Measurements from ENCODE around the gene TNPO2.

TNPO2 gene

GRCh38 chr19:12675399-12675798 is 48.3 kb downstream of the TNPO2 start:
- DNase-seq: no peak

GRCh38 chr19:12672744-12673143 is 51.0 kb downstream of the TNPO2 start:
- no peak for DNase-seq

- no peak for DNase-seq
These were observed 53.4 kb downstream of the TNPO2 start for GRCh38 chr19:12670159-12670928.

GRCh38 chr19:12669270-12670158 is 54.2 kb downstream of the TNPO2 start:
- peak; percentile 71 for DNase-seq

- peak; percentile 68 for DNase-seq
These were observed 54.8 kb downstream of the TNPO2 start for GRCh38 chr19:12668932-12669269.

GRCh38 chr19:12668346-12668745 is 55.4 kb downstream of the TNPO2 start:
- no peak for DNase-seq

- DNase-seq: no peak
These were observed 55.9 kb downstream of the TNPO2 start for GRCh38 chr19:12667731-12668302.

- DNase-seq: peak; percentile 81
These were observed 57.3 kb downstream of the TNPO2 start, which contains the start of the genes MAN2B1 and WDR83 for GRCh38 chr19:12666265-12667048. MAN2B1 (minus strand) TSS chr19:12666742; CDS start chr19:12666701, 41 bp downstream. WDR83 (plus strand) TSS chr19:12666807; CDS start chr19:12669791, 2,984 bp downstream.

- no peak for DNase-seq
These were observed 58.0 kb downstream of the TNPO2 start for GRCh38 chr19:12665671-12666264.

- DNase-seq: peak; percentile 43
These were observed 58.5 kb downstream of the TNPO2 start for GRCh38 chr19:12665281-12665573.

- DNase-seq: no peak
These were observed 59.1 kb downstream of the TNPO2 start for GRCh38 chr19:12664406-12665280.

GRCh38 chr19:12660980-12661379 is 62.8 kb downstream of the TNPO2 start:
- DNase-seq: no peak

GRCh38 chr19:12657966-12658365 is 65.8 kb downstream of the TNPO2 start:
- DNase-seq: no peak

- no peak for DNase-seq
These were observed 66.7 kb downstream of the TNPO2 start for GRCh38 chr19:12656899-12657571.

GRCh38 chr19:12655546-12655945 is 68.2 kb downstream of the TNPO2 start:
- DNase-seq: no peak

GRCh38 chr19:12652219-12652618 is 71.5 kb downstream of the TNPO2 start:
- no peak for DNase-seq

- no peak for DNase-seq
These were observed 73.8 kb downstream of the TNPO2 start for GRCh38 chr19:12649941-12650340.
